SK-N-MC (cell line): ENCODE results near the gene RPUSD4.

Experiments
- EZH2 ChIP-seq: fragments of 200-600 bp; sonication (generic); IDR thresholded peaks from one replicate; pipeline ENCODE4 v1.6.1; 2017; ENCODE audit warnings: antibody characterized with exemption
- POLR2AphosphoS5 ChIP-seq: IDR thresholded peaks from 2 replicates; pipeline ENCODE4 v1.6.1; 2012; ENCODE audit warnings: mild to moderate bottlenecking, low read depth, low read length, borderline replicate concordance

- TF ChIP-seq POLR2AphosphoS5 (no peak), EZH2 (no peak)
Measured at GRCh38 chr11:126226334-126227084, 15.1 kb upstream of the RPUSD4 start.
